K562 (cell line): ENCODE measurements around the gene EIF2S1. TPM values are rescaled to one million over a fixed set of nuclear protein-coding genes. Genes with fewer than 3 reads are reported as not detected.

Source experiments
- ATAC-seq: fragments of 200-7000 bp; cut with Tn5 transposase; 3 replicates; pipeline ENCODE4 v1.9.1; 2020; ENCODE audit warnings: moderate library complexity
- BruUV-seq: library from RNA; stranded (reverse); fragments of 400-500 nt; replicated peaks from 2 replicates; lab custom pipeline; 2021; lab: Mats Ljungman, UMichigan
- CTCF ChIA-PET: fragments of 300-600 bp; formaldehyde crosslinking; extraction: SDS; loops from one replicate; lab custom pipeline; 2021; ENCODE audit warnings: low intra/inter-chr PET ratio; lab: Yijun Ruan, JAX
- POLR2A ChIA-PET: fragments of 300-600, 350-650 bp; sonication (Branson Sonifier 250); formaldehyde crosslinking; extraction: SDS; loops from one replicate; lab custom pipeline; 2021; ENCODE audit warnings: antibody characterized with exemption, inconsistent platforms; lab: Yijun Ruan, JAX
- DNase-seq, 4 experiments: peaks; one replicate each; pipeline versions ENCODE4 v3.0.0 to v3.0.0-alpha.2; 2011 to 2018; ENCODE audit warnings: low spot score in 3 of 4, mixed read lengths in 3 of 4; ENCODE audit errors: extremely low read depth in 1 of 4
- FAIRE-seq: peaks from 2 replicates; lab custom pipeline; 2011; peaks lifted over from hg19 to GRCh38; lab: Jason Lieb, UNC
- H2AFZ ChIP-seq: 2 replicates; pipeline ENCODE4 v1.6.0; 2011; ENCODE audit warnings: low read depth, low read length, control low read depth, inconsistent platforms
- H3K27ac ChIP-seq: fragments of 200-600 bp; 3 replicates; pipeline ENCODE4 v1.8.0; 2011; ENCODE audit warnings: low read depth, mild to moderate bottlenecking, control low read depth, inconsistent platforms, low read length, moderate library complexity, mixed read lengths; ENCODE audit errors: extremely low read depth
- H3K27me3 ChIP-seq, 2 experiments: fragments of 300-600 bp in 1 of 2; 2 replicates in 1 of 2; 3 replicates in 1 of 2; pipeline versions ENCODE4 v1.6.0 to v1.8.0; 2011; ENCODE audit warnings: inconsistent platforms in 2 of 2, low read length in 2 of 2, mild to moderate bottlenecking in 1 of 2, mixed read lengths in 1 of 2, moderate library complexity in 1 of 2; ENCODE audit not compliant: control insufficient read depth in 2 of 2, insufficient read depth in 2 of 2
- H3K36me3 ChIP-seq: fragments of 300-600 bp; 3 replicates; pipeline ENCODE4 v1.8.0; 2011; ENCODE audit warnings: mild to moderate bottlenecking, low read length, inconsistent platforms; ENCODE audit not compliant: control insufficient read depth, insufficient read depth
- H3K4me1 ChIP-seq, 2 experiments: fragments of 200-600 bp in 1 of 2; replicated peaks in 1 of 2; 2 replicates in 1 of 2; 3 replicates in 1 of 2; pipeline versions ENCODE4 v1.5.1 to v1.8.0; 2011; ENCODE audit warnings: inconsistent platforms in 2 of 2, low read length in 2 of 2, mild to moderate bottlenecking in 1 of 2, mixed read lengths in 1 of 2, moderate library complexity in 1 of 2; ENCODE audit not compliant: control insufficient read depth in 2 of 2, insufficient read depth in 2 of 2
- H3K4me2 ChIP-seq: 2 replicates; pipeline ENCODE4 v1.6.1; 2011; ENCODE audit warnings: low read length, control low read depth, inconsistent platforms, mixed read lengths; ENCODE audit not compliant: insufficient read depth
- H3K4me3 ChIP-seq: fragments of 200-600 bp; sonication (generic), shearing (Covaris generic); 2 replicates; pipeline ENCODE4 v1.5.1; 2016; ENCODE audit warnings: control low read depth, inconsistent platforms
- H3K79me2 ChIP-seq: fragments of 200-600 bp; 3 replicates; pipeline ENCODE4 v1.8.0; 2011; ENCODE audit warnings: low read length, inconsistent platforms; ENCODE audit not compliant: control insufficient read depth, insufficient read depth
- H3K9ac ChIP-seq, 2 experiments: 2 replicates each; pipeline versions ENCODE4 v1.6.0 to v1.6.1; 2011; ENCODE audit warnings: low read depth in 2 of 2, low read length in 2 of 2, control low read depth in 1 of 2, inconsistent platforms in 1 of 2, mild to moderate bottlenecking in 1 of 2, mixed read lengths in 1 of 2; ENCODE audit not compliant: insufficient read depth in 1 of 2
- H3K9me1 ChIP-seq: one replicate; pipeline ENCODE4 v1.6.0; 2011; ENCODE audit warnings: inconsistent platforms, mild to moderate bottlenecking, low read length, moderate library complexity; ENCODE audit not compliant: control insufficient read depth, insufficient read depth
- H3K9me3 ChIP-seq: replicated peaks from 2 replicates; pipeline ENCODE4 v1.5.1; 2011; ENCODE audit warnings: low read depth, low read length, inconsistent platforms; ENCODE audit not compliant: control insufficient read depth, insufficient read depth
- H4K20me1 ChIP-seq: replicated peaks from 2 replicates; pipeline ENCODE4 v1.6.1; 2011; ENCODE audit warnings: low read length, inconsistent platforms, mixed read lengths; ENCODE audit not compliant: control insufficient read depth, insufficient read depth
- HDAC6 ChIP-seq: IDR thresholded peaks from 2 replicates; pipeline ENCODE4 v1.6.1; 2012; ENCODE audit warnings: low read depth, mild to moderate bottlenecking, control low read depth, inconsistent platforms, low read length, moderate library complexity
- HOXB6 ChIP-seq: fragments of 250-450 bp; sonication (Bioruptor Pico); IDR thresholded peaks from 2 replicates; pipeline ENCODE4 v1.5.1; 2022; ENCODE audit warnings: mild to moderate bottlenecking, borderline replicate concordance
- TOE1 ChIP-seq, 2 experiments: fragments of 450-650 bp in 1 of 2; sonication (generic) in 1 of 2; formaldehyde crosslinking in 1 of 2; IDR thresholded peaks; 2 replicates each; pipeline versions ENCODE4 v1.7.1 to v1.8.0; 2016 to 2022; ENCODE audit warnings: borderline replicate concordance in 2 of 2, mild to moderate bottlenecking in 2 of 2, antibody characterized with exemption in 1 of 2, inconsistent platforms in 1 of 2, low read depth in 1 of 2, missing genetic modification reagents in 1 of 2, moderate library complexity in 1 of 2
- XRCC5 ChIP-seq: fragments of 200-400 bp; formaldehyde crosslinking; IDR thresholded peaks from 2 replicates; pipeline ENCODE4 v1.6.1; 2017; ENCODE audit warnings: low read depth, mild to moderate bottlenecking, low read length
- ZNF699 ChIP-seq: fragments of 250-450 bp; sonication (Bioruptor Pico); IDR thresholded peaks from 2 replicates; pipeline ENCODE4 v1.8.0; 2021; ENCODE audit warnings: mild to moderate bottlenecking, moderate library complexity; ENCODE audit not compliant: insufficient replicate concordance
- ZNF77 ChIP-seq: fragments of 250-450 bp; sonication (Bioruptor Pico); IDR thresholded peaks from 2 replicates; pipeline ENCODE4 v1.5.0; 2020
- WGBS: fragments of 100-300 bp; shearing (Covaris generic); methylation state at CpG from one replicate; pipeline ENCODE4 v1.1.6; 2016; ENCODE audit warnings: low coverage, mixed read lengths; ENCODE audit not compliant: insufficient coverage; ENCODE audit errors: missing lambda C conversion rate; 5-methylcytosine and 5-hydroxymethylcytosine counted together
- in situ Hi-C: fragments of 300-500 bp; cut with MboI; formaldehyde crosslinking; loops from 4 replicates; pipeline ENCODE4 v1.15.0; 2018; ENCODE audit warnings: inconsistent platforms, mixed read lengths
- intact Hi-C: fragments of 100-400 bp; cut with micrococcal nuclease; formaldehyde crosslinking; loops from 2 replicates; pipeline ENCODE4 v1.14.2; 2022
- polyA plus RNA-seq, 8 experiments: library from polyadenylated mRNA; depleted of rRNA in 4 of 8; stranded (reverse) in 5 of 8; unstranded in 3 of 8; fragments of >200 nt; fragmentation: Nextera tagmentation in 2 of 8; fragmentation: Illumina TruSeq in 1 of 8; extraction: Ambion mirVana in 2 of 8; extraction: Trizol in 1 of 8; gene quantifications; 2 replicates each; pipeline versions ENCODE4 v1.2.1 to v1.2.3, GENCODE V29; 2011 to 2014; ENCODE audit warnings: inconsistent platforms in 1 of 8, missing spikeins in 1 of 8
- total RNA-seq, 7 experiments: library from RNA; depleted of rRNA in 6 of 7; stranded (reverse); fragments of >200 nt in 6 of 7; fragmentation: Illumina TruSeq in 2 of 7; extraction: Trizol in 2 of 7; gene quantifications; 2 replicates each; pipeline versions ENCODE4 v1.2.1 to v1.2.3, GENCODE V29; 2011 to 2021; ENCODE audit warnings: low replicate concordance in 1 of 7
- TF ChIP-seq, protein P1 (sequence below): fragments of 450-650 bp; formaldehyde crosslinking; conservative IDR thresholded peaks from 2 replicates; pipeline ENCODE4 v1.4.0; 2022; ENCODE audit warnings: mild to moderate bottlenecking, missing genetic modification characterization
- TF ChIP-seq, protein P2 (sequence below): fragments of 250-450 bp; sonication (Bioruptor Pico); IDR thresholded peaks from 2 replicates; pipeline ENCODE4 v1.5.0; 2020; ENCODE audit warnings: mild to moderate bottlenecking

EIF2S1 gene
- total and polyA plus RNA-seq, 9 of the 15 experiments (the other 6 are each of a cell fraction or from before 2014, with no cell fraction given): 216 to 1,018 (median 332) TPM

DNA sequence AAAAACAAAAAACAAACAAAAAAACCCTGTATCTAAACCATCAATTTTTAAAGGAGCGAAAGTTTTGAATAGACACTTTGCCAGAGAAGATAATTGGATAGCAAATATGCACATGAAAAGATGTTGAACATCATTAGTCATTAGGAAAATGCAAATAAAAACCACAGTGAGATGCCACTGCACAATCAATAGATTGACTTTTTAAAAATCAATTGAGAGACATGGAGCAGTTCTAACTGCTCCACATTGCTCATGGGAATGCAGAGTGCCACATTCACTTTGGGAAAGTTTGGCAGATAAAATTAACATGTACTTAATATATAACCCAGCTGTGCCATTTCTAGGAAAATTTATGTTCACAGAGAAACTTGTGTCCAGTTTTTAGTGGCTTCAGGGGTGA, 12.7 kb downstream of the EIF2S1 start:
- Histone ChIP-seq H3K9me3 (no peaks in the 10 kb centered on the region), H4K20me1 (no peaks in the 10 kb centered on the region), H3K4me3 (no peak overlapping the region), H3K27ac (no peak overlapping the region), H3K27me3 (no peaks in the 10 kb centered on the region), H3K4me1 (no peaks in the 10 kb centered on the region; a peak in 1 of 5 replicates), H3K9ac (no peak overlapping the region), H2AFZ (no peak overlapping the region), H3K4me2 (no peak overlapping the region), H3K9me1 (no peaks in the 10 kb centered on the region), H3K79me2 (peaks cover 46% of the 10 kb centered on the region), H3K36me3 (peaks cover 92% of the 10 kb centered on the region)
- DNase-seq (no peak), ATAC-seq (no peak), FAIRE-seq (no peak)
- ChIA-PET POLR2A (no interaction called here), CTCF (no interaction called here)
- no TSS peak for BruUV-seq
- 100% methylated on average over 1 of the region's 1 CpG for WGBS
- in situ Hi-C loops (no loop called here), intact Hi-C loops (no loop called here)
- TF ChIP-seq, protein P1, sequence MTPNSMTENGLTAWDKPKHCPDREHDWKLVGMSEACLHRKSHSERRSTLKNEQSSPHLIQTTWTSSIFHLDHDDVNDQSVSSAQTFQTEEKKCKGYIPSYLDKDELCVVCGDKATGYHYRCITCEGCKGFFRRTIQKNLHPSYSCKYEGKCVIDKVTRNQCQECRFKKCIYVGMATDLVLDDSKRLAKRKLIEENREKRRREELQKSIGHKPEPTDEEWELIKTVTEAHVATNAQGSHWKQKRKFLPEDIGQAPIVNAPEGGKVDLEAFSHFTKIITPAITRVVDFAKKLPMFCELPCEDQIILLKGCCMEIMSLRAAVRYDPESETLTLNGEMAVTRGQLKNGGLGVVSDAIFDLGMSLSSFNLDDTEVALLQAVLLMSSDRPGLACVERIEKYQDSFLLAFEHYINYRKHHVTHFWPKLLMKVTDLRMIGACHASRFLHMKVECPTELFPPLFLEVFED (CRISPR knock-in tag): no peak
- TF ChIP-seq TOE1 (IDR thresholded peaks at IDR 0.05; ENCODE audit: borderline replicate concordance) (no peak), TOE1 (CRISPR knock-in tag; IDR thresholded peaks at IDR 0.05; ENCODE audit: borderline replicate concordance, low read depth) (no peak), ZNF699 (no peak), HDAC6 (no peak), ZNF77 (CRISPR knock-in tag) (no peak), HOXB6 (no peak), XRCC5 (no peak)
- TF ChIP-seq, protein P2, sequence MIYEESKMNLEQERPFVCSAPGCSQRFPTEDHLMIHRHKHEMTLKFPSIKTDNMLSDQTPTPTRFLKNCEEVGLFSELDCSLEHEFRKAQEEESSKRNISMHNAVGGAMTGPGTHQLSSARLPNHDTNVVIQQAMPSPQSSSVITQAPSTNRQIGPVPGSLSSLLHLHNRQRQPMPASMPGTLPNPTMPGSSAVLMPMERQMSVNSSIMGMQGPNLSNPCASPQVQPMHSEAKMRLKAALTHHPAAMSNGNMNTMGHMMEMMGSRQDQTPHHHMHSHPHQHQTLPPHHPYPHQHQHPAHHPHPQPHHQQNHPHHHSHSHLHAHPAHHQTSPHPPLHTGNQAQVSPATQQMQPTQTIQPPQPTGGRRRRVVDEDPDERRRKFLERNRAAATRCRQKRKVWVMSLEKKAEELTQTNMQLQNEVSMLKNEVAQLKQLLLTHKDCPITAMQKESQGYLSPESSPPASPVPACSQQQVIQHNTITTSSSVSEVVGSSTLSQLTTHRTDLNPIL (CRISPR knock-in tag): no peak
